Peyer's patch (tissue), 4 donors: Measurements from ENCODE around the gene SKIDA1. TPM values are rescaled to one million over a fixed set of nuclear protein-coding genes. Genes with fewer than 3 reads are reported as not detected.

ENCODE experiments used
- DNase-seq, 3 donors: peaks; one replicate each; pipeline ENCODE4 v3.0.0-alpha.2; 2017 to 2019
- H3K27ac ChIP-seq, 4 donors: fragments of 200-600 bp; sonication (generic); one replicate each; pipeline ENCODE4 v1.5.1; 2016 to 2019
- H3K27me3 ChIP-seq, 2 donors: fragments of 200-600 bp; sonication (generic); one replicate each; pipeline ENCODE4 v1.5.1; 2019
- H3K36me3 ChIP-seq, 3 donors: fragments of 200-600 bp; sonication (generic); one replicate each; pipeline ENCODE4 v1.5.1; 2016 to 2019
- H3K4me1 ChIP-seq, 4 donors: fragments of 200-600 bp; sonication (generic); one replicate each; pipeline ENCODE4 v1.5.1; 2016 to 2019
- H3K4me3 ChIP-seq, 4 donors: fragments of 200-600 bp; sonication (generic); 1 replicate in 3 of 4; 2 replicates in 1 of 4; pipeline ENCODE4 v1.5.1; 2016 to 2019; ENCODE audit warnings: mild to moderate bottlenecking in 1 of 4
- H3K9me3 ChIP-seq, 4 donors: fragments of 200-600 bp; sonication (generic); one replicate each; pipeline ENCODE4 v1.5.1; 2016 to 2019; ENCODE audit warnings: mild to moderate bottlenecking in 1 of 4
- POLR2A ChIP-seq, 2 donors: fragments of 450-650 bp; IDR thresholded peaks; one replicate each; pipeline ENCODE4 v1.5.1; 2017; ENCODE audit warnings: antibody characterized with exemption in 2 of 2, mild to moderate bottlenecking in 2 of 2, moderate library complexity in 2 of 2
- total RNA-seq, 4 donors: library from RNA; depleted of rRNA; stranded (reverse); fragments of >200 nt; gene quantifications; one replicate each; pipeline ENCODE4 v1.1.0, GENCODE V29; 2016
- TF ChIP-seq, protein P1 (sequence below), 6 experiments: fragments of 450-650 bp in 4 of 6; fragments of 200-600 bp in 2 of 6; sonication (generic) in 1 of 6; IDR thresholded peaks; one replicate each; pipeline ENCODE4 v1.5.1; 2017 to 2019; ENCODE audit warnings: antibody characterized with exemption in 6 of 6, mild to moderate bottlenecking in 3 of 6, moderate library complexity in 1 of 6

SKIDA1 gene
- total RNA-seq, 4 donors from 2014 or later = 0.27 TPM; not detected in 3

DNA sequence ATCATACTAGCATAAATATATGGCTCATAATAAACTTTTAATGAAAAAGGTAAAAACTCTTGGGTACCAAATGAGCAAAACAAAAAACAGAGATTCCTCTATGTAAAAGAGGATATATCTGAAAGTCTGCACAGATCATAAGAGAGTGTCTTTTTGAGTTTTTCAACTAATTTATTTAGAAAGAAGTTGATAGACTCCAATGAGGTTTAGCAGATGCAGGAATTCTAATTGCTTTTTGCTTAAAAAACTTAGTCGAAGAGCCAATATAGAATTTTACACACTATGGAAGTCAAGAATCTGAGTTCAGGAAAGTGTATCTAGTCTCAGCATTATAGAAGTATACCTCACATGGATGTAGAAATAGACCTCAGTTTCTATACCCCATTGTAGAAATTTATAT lies 5.2 kb upstream of the SKIDA1 start:
- Histone ChIP-seq H3K27ac (peak overlapping the region in 1 of 4 donors; percentile 16), H3K4me1 (peaks cover 3 to 22% (median 11%) of the 10 kb centered on the region in 4 donors), H3K36me3 (no peaks in the 10 kb centered on the region), H3K4me3 (no peak overlapping the region), H3K27me3 (no peaks in the 10 kb centered on the region), H3K9me3 (no peaks in the 10 kb centered on the region)
- TF ChIP-seq, protein P1, sequence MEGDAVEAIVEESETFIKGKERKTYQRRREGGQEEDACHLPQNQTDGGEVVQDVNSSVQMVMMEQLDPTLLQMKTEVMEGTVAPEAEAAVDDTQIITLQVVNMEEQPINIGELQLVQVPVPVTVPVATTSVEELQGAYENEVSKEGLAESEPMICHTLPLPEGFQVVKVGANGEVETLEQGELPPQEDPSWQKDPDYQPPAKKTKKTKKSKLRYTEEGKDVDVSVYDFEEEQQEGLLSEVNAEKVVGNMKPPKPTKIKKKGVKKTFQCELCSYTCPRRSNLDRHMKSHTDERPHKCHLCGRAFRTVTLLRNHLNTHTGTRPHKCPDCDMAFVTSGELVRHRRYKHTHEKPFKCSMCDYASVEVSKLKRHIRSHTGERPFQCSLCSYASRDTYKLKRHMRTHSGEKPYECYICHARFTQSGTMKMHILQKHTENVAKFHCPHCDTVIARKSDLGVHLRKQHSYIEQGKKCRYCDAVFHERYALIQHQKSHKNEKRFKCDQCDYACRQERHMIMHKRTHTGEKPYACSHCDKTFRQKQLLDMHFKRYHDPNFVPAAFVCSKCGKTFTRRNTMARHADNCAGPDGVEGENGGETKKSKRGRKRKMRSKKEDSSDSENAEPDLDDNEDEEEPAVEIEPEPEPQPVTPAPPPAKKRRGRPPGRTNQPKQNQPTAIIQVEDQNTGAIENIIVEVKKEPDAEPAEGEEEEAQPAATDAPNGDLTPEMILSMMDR (IDR thresholded peaks at IDR 0.05) = no peak
- TF ChIP-seq POLR2A (IDR thresholded peaks at IDR 0.05) = no peak
- DNase-seq = no peak

DNA sequence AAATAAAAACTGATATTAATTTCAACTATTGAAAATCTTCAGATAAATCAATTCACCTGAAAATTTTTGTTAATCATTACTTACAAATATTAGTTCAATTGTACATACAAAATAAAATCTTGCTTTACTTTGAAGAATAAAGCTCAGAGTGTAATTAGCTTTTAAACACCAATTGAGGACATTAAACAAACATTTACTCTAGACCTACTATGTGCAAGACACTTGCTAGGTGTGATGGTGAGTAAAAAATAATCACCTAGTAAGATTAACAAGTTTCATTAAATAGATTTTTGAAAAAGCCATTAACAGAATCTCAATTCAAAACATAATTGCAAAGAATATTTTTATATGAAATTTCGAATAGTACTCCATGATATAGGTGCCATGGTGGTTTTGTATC lies 4.7 kb upstream of the SKIDA1 start:
- no peak for DNase-seq
- no peak overlapping the region for H3K27ac ChIP-seq
- H3K4me1 ChIP-seq = peaks cover 3 to 18% (median 9%) of the 10 kb centered on the region in 4 donors
- no peaks in the 10 kb centered on the region for H3K27me3 ChIP-seq
- H3K36me3 ChIP-seq = no peaks in the 10 kb centered on the region
- TF ChIP-seq, protein P1 (IDR thresholded peaks at IDR 0.05) = no peak
- no peaks in the 10 kb centered on the region for H3K9me3 ChIP-seq
- no peak overlapping the region for H3K4me3 ChIP-seq

DNA sequence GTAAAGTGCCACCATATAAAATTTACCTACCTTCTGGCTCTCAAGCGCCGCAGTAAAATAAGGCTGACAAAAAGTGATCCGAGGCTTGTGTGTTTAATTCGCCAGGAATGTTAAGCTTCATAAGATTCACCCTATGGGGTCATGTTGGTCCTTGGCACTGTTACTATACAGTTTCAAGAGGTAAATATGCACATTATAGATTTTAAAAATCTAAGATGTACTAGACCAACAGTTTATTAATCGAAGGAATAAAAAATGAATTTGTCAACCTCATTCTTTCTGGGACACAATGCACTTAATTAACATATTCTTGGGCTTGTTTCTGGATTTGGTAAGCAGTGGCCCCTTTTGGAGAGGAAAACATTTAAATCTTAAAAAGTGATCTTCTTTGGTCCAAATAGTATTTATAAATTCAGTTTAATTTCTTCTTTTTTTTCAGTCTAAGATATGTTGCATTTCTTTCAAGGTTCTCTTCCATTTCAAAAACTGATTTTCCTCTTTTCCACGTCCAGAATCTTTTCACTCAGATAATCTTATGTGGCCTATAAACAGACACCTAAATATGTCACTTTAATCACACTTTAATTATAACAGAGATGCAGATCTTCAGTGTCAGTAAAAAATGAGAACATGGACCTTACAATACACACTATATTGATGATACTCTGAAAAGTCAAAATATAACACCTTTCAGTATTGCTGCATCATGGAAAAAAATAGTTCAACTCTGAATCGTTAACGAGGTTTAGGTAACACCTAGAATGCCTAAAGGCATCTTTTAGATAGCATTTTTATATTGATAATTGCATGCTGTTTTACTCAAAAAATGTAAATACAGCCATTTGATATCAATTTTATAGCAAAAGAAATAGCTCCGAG lies 3.8 kb upstream of the SKIDA1 start:
- no peak for TF ChIP-seq POLR2A (IDR thresholded peaks at IDR 0.05)
- TF ChIP-seq, protein P1 (IDR thresholded peaks at IDR 0.05) = no peak
- H3K4me3 ChIP-seq = no peak overlapping the region

DNA sequence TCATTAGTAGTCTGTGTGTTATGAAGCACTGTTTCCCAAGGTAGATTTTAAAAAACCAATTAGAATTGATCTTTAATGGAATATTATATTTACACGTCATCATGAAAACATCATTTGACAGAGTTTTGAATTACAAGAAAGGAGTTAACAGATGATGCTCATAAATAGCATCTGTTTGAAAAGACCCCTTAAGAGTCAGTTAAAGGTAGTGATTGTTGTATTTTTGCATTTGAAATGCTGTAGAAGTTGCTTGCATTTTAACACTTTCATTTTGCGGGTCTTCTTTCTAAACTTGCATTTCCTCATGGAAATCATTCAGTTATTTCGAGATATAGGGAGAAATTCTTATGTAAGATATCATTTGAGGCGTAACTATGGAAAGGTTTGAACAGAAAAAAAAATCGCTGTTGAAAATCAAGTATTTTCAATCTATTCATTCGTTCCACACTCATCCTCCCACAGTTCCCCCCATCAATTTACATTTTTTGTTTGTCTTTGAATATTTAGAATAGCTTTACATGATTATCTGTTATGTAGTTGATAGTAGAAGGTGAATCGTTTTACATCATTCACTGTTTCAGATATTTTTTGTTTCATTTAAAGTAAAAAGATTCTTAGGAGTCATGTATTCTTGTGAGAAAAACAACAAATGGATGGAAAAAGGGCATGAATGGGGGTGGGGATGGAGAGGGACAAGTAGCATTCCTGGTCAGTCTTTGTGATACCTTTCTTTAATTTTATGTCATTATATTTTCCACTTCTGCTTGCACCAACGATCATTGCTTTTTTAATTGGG lies 3.0 kb upstream of the SKIDA1 start:
- Histone ChIP-seq H3K4me1 (peaks cover 3 to 16% (median 8%) of the 10 kb centered on the region in 4 donors), H3K4me3 (peak overlapping the region in 1 of 4 donors; percentile 71), H3K27ac (peak overlapping the region; percentile 90 to 97 (median 93)), H3K27me3 (no peaks in the 10 kb centered on the region), H3K9me3 (no peaks in the 10 kb centered on the region), H3K36me3 (no peaks in the 10 kb centered on the region)
- no peak for TF ChIP-seq POLR2A (IDR thresholded peaks at IDR 0.05)
- TF ChIP-seq, protein P1 (IDR thresholded peaks at IDR 0.05) = no peak
- DNase-seq = no peak

More for the DNA sequence above, 3.8 kb upstream of the SKIDA1 start:
- no peaks in the 10 kb centered on the region for H3K9me3 ChIP-seq
- H3K36me3 ChIP-seq = no peaks in the 10 kb centered on the region
- peaks cover 3 to 16% (median 8%) of the 10 kb centered on the region in 4 donors for H3K4me1 ChIP-seq
- no peaks in the 10 kb centered on the region for H3K27me3 ChIP-seq
- DNase-seq = no peak
- H3K27ac ChIP-seq = peak overlapping the region in 2 of 4 donors; percentile 27 to 95

DNA sequence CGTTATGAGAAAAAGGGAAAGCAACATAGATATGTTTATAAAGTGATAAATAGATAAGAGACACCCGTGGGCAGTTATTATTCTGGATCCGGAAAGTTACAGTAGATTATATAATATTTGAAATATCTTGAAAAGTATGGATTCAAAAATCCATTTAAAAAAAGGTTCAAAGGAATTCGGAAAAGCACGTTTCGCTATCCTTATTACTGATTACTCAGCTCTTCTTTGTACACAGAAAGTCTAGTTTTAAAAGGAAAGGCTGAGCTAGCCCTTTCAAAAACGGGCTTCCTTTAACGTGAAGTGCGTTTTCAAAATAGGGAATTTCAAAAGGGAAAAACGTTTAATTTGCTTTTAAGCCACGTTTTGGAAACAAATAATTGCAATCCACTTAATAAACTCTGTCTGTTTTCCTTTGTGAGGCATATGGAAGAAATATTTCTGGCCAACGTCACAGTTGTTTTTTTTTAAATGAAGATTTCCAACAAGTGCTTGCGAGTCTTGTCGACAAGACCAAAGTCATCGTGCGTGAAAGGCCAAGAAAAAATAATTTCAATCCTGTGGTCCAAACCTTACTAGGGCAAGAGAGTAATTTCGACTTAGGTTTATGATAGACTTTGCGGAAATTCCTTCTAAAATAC lies 2.2 kb upstream of the SKIDA1 start:
- Histone ChIP-seq H3K4me3 (peak overlapping the region; percentile 68 to 83 (median 74)), H3K36me3 (no peaks in the 10 kb centered on the region), H3K4me1 (peaks cover 0 to 12% (median 5%) of the 10 kb centered on the region in 4 donors), H3K27me3 (no peaks in the 10 kb centered on the region), H3K9me3 (no peaks in the 10 kb centered on the region), H3K27ac (peak overlapping the region; percentile 90 to 97 (median 93))
- no peak for DNase-seq
- TF ChIP-seq, protein P1 (IDR thresholded peaks at IDR 0.05) = no peak
- TF ChIP-seq POLR2A (IDR thresholded peaks at IDR 0.05) = no peak
